Measurements from ENCODE around the gene KREMEN2. TPM values are rescaled to one million over a fixed set of nuclear protein-coding genes. Genes with fewer than 3 reads are reported as not detected.

The KREMEN2 gene
- total and polyA plus RNA-seq, 2 of the 13 experiments (the other 11 are each of a cell fraction or from before 2014, with no cell fraction given), result 0.48 to 1.2 TPM

GRCh38 chr16:2968738-2969544 lies 4.9 kb downstream of the KREMEN2 start, which contains the start of gene PAQR4 (continued):
- TF ChIP-seq PRDM10 (CRISPR knock-in tag; IDR thresholded peaks at IDR 0.05; ENCODE audit: low read depth) (peak; percentile 85; the same call in 1 of the 2 replicates), ZGPAT (CRISPR knock-in tag; IDR thresholded peaks at IDR 0.05) (peak; percentile 89), AGO1 (IDR thresholded peaks at IDR 0.05; ENCODE audit: low read depth, low read length, poor library complexity, severe bottlenecking) (no peak), ZNF12 (CRISPR knock-in tag; IDR thresholded peaks at IDR 0.05) (peak; percentile 89), MEIS2 (CRISPR knock-in tag; IDR thresholded peaks at IDR 0.05) (peak; percentile 81), E2F1 (CRISPR knock-in tag; IDR thresholded peaks at IDR 0.05) (peak; percentile 93), EZH2 (conservative IDR thresholded peaks at IDR 0.05; ENCODE audit: low read depth, low read length) (no peak), TRIM22 (IDR thresholded peaks at IDR 0.05) (no peak), HIC2 (CRISPR knock-in tag; IDR thresholded peaks at IDR 0.05; ENCODE audit: low read depth) (peak; percentile 96), KDM4B (CRISPR knock-in tag; IDR thresholded peaks at IDR 0.05) (peak; percentile 95), ZNF446 (CRISPR knock-in tag; IDR thresholded peaks at IDR 0.05) (peak; percentile 97), ATAD3A (CRISPR knock-in tag; IDR thresholded peaks at IDR 0.05) (no peak; the same call in 1 of the 2 replicates), SRSF4 (IDR thresholded peaks at IDR 0.05; ENCODE audit: low read depth, low read length, poor library complexity, severe bottlenecking) (no peak)

Measured in HepG2 (cell line).